Stimulated activated CD4-positive, alpha-beta T cell treated with anti-CD3 and anti-CD28 coated beads, Interleukin-4, amount 100 ng/mL, for 24 hours (primary cell): ENCODE data around the gene TNN.
"Not testable (repeated sequence)": the region's sequence is repeated elsewhere in the genome, so short reads cannot be mapped to it uniquely, and the experiment has no call there.

Experiments used
- DNase-seq: peaks from one replicate; pipeline ENCODE4 v3.0.0-alpha.2; 2020

The TNN gene, protein sequence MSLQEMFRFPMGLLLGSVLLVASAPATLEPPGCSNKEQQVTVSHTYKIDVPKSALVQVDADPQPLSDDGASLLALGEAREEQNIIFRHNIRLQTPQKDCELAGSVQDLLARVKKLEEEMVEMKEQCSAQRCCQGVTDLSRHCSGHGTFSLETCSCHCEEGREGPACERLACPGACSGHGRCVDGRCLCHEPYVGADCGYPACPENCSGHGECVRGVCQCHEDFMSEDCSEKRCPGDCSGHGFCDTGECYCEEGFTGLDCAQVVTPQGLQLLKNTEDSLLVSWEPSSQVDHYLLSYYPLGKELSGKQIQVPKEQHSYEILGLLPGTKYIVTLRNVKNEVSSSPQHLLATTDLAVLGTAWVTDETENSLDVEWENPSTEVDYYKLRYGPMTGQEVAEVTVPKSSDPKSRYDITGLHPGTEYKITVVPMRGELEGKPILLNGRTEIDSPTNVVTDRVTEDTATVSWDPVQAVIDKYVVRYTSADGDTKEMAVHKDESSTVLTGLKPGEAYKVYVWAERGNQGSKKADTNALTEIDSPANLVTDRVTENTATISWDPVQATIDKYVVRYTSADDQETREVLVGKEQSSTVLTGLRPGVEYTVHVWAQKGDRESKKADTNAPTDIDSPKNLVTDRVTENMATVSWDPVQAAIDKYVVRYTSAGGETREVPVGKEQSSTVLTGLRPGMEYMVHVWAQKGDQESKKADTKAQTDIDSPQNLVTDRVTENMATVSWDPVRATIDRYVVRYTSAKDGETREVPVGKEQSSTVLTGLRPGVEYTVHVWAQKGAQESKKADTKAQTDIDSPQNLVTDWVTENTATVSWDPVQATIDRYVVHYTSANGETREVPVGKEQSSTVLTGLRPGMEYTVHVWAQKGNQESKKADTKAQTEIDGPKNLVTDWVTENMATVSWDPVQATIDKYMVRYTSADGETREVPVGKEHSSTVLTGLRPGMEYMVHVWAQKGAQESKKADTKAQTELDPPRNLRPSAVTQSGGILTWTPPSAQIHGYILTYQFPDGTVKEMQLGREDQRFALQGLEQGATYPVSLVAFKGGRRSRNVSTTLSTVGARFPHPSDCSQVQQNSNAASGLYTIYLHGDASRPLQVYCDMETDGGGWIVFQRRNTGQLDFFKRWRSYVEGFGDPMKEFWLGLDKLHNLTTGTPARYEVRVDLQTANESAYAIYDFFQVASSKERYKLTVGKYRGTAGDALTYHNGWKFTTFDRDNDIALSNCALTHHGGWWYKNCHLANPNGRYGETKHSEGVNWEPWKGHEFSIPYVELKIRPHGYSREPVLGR (N-terminal part only)

DNA sequence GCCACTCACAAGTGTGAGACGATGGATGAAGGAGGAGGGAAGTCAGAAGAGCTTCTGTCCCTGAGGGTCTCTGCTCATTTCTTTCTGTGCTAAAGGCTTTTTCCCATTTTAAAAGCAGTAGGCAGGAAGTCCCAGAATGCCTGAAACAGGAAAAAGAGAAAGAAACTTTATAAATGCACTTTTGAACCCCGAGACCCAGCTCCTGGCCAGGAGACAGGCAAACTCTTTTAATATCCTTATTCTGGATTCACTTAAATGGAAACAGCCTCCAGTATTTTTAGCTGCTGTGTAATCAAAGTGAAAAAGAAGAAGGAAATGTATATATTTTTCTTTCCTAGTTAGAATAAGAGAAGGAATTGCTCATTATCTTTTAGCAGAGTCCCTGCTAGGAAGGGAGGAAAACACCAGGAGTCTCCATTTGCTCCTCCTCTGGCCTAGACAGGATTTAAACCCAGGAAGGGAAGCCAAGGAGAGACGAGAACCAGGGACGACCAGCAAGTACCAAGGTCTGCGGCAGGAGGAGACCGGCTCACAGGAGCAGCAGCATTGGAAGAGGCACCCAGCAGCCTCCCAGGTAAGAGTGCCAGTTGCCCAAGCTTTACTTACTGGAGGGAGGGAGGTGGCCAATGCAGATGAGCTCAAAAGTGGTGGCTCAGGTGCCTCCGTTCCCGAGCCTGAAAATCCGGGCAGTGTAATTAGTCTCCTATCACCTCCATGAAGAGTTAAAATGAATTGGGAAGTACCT is at the start of gene TNN:
TSS of gene TNN (plus strand) at position 472 of the 745 bp plus-strand sequence. CDS start 9,586 bp downstream, outside the sequence.
- no peak for DNase-seq

GRCh38 chr1:175019524-175019923 is 48.1 kb upstream of the TNN start:
- DNase-seq, result no peak

- peak; percentile 99 for DNase-seq
Measured at GRCh38 chr1:175023043-175023921, 44.4 kb upstream of the TNN start, which contains the start of gene MRPS14. MRPS14 (minus strand) TSS chr1:175023425; CDS start chr1:175023408, 17 bp downstream.

GRCh38 chr1:175023922-175024242 is 43.8 kb upstream of the TNN start:
- DNase-seq, result not testable (repeated sequence)

- DNase-seq, result no peak
Measured at GRCh38 chr1:175024773-175025172, 42.9 kb upstream of the TNN start.

- no peak for DNase-seq
Measured at GRCh38 chr1:175033953-175034352, 33.7 kb upstream of the TNN start.

DNA sequence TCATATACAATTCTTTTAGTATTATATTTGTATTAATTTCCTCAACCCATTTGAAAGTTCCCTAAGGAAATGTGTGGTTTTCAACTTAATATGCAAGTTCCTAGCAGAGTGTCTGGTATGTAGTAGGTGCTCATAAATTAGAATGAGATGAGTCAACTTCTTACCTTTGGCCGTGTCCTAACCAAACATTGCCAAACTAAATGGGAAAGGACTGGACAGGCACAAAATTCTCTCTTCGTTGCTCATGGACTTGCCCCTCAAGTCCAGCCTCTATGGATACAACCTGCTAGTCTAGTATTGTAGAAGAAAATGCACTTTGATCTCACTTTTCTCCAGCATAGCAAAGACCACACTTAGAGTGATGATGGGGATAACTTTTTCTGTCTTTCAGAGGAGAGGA is 32.9 kb upstream of the TNN start:
- DNase-seq, result no peak

- DNase-seq, result no peak
Measured at GRCh38 chr1:175035865-175036264, 31.8 kb upstream of the TNN start.

DNA sequence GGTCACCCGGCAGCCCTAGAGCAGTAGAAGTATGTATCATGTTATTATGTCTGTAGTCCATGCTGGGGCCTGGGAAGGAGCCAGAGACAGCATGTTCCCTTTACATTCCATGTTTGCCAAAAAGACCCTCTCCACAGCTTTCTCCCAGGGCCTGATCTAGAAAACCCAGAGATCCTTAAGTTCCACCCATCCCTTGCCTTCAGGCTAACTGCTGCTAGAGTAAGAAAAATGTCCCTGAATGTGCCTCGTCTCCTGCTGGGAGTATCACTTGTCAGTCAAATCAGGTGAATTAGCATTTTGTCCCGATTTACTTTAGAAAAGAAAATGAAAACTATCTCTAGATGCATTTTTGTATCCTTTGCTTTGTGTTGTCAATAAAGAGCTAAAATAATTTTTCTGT is 31.2 kb upstream of the TNN start:
- DNase-seq, result no peak

GRCh38 chr1:175037416-175037815 is 30.2 kb upstream of the TNN start:
- no peak for DNase-seq

GRCh38 chr1:175040324-175040879 is 27.2 kb upstream of the TNN start:
- DNase-seq, result no peak

DNA sequence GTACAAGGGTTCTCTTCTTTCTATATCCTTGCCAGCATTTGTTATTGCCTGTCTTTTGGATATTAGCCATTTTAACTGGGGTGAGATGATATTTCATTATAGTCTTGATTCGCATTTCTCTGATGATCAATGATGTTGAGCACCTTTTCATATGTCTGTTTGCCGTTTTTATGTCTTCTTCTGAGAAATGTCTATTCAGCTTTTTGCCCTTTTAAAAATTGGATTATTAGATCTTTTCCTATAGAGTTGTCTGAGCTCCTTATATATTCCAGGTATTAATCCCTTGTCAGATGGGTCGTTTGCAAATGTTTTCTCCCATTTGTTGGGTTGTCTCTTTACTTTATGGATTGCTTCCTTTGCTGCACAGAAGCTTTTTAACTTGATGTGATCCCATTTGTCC is 25.0 kb upstream of the TNN start:
- DNase-seq, result no peak

GRCh38 chr1:175043824-175044223 is 23.8 kb upstream of the TNN start:
- DNase-seq, result no peak

- not testable (repeated sequence) for DNase-seq
Measured at GRCh38 chr1:175044591-175044990, 23.0 kb upstream of the TNN start.

DNA sequence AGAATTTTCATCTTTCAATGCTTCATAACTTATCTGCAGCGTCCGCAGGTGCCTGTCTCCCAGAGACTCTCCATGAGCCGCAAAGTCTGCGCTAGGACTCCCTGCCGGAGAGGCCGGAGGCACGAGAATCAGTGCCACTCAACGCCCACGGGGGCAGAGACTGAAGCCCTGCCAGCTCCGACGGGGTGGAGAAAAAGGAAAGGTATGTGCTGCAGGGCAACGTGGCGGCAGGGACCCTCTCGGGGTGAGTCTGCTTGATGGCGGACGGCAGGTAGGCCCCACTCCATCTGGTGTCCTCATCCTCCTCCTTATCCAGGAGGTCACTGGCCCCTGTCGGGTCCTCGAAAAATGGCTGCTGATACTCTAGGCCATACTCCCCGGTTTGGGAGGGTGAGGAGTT is 22.5 kb upstream of the TNN start:
- no peak for DNase-seq

- DNase-seq, result no peak
Measured at GRCh38 chr1:175045519-175045918, 22.1 kb upstream of the TNN start.

DNA sequence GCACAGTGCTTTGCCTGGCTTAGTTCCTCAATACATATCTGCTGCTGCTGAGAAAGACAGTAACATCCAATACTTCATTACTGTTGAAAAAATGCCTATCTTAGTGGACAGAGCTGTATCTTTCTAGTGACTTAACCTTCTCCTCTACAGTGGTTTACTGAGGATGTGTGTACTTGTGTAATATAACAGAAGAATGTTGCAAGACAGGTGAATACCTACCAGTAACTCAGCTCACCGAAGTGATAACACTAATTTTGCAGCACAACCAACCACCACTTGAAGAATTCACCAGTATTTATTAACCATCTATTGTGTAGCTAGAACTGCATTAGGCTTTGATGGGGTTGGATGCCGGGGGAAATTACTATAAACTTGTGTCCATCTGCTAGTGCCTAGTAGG is 16.6 kb upstream of the TNN start:
- no peak for DNase-seq

- DNase-seq, result no peak
Measured at GRCh38 chr1:175054736-175055135, 12.9 kb upstream of the TNN start.

- DNase-seq, result no peak
Measured at GRCh38 chr1:175062339-175062738, 5.3 kb upstream of the TNN start.

GRCh38 chr1:175062858-175063257 is 4.8 kb upstream of the TNN start:
- DNase-seq, result no peak

DNA sequence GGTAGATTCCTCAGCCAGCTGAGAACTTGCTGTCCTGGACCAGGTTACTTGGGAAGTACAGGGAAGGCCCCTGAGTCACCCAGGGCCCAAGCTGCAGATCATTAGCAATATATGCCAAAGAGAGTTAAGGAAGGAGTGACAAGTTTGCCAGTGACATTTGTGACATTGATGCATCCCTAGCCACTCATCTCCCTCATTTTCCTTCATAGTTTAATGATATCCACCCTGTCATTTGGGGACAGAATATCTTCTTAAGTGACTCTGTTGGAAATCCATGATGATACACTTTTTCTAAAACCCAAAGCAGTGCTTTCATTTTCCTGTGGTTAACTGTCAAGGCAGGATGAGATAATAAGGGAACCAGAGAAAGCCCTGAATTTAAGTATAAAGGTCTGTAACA is 3.2 kb downstream of the TNN start:
- no peak for DNase-seq
